H1 (cell line): ENCODE measurements around the gene ZNF362. TPM values are rescaled to one million over a fixed set of nuclear protein-coding genes. Genes with fewer than 3 reads are reported as not detected.
A peak's percentile ranks its signal among the peaks of the same experiment; 100 is the strongest.

Experiments
- CTCF ChIA-PET: fragments of 300-600 bp; sonication (Branson Sonifier 250); formaldehyde crosslinking; loops from one replicate; lab custom pipeline; 2021; ENCODE audit not compliant: partially characterized antibody; lab: Charles Lee
- POLR2A ChIA-PET: fragments of 300-600 bp; sonication (Branson Sonifier 250); formaldehyde crosslinking; loops from one replicate; lab custom pipeline; 2021; ENCODE audit warnings: inconsistent platforms; ENCODE audit not compliant: partially characterized antibody; lab: Charles Lee
- DNase-seq, 2 experiments: peaks; one replicate each; pipeline versions ENCODE4 v3.0.0 to v3.0.0-alpha.2; 2010 to 2022; ENCODE audit warnings: low spot score in 2 of 2, low read depth in 1 of 2, mixed read lengths in 1 of 2
- FAIRE-seq: peaks from 2 replicates; lab custom pipeline; 2011; peaks lifted over from hg19 to GRCh38; lab: Jason Lieb, UNC
- H2AFZ ChIP-seq: 2 replicates; pipeline ENCODE4 v1.8.1; 2012; ENCODE audit warnings: low read length, inconsistent platforms
- H2AK5ac ChIP-seq: 2 replicates; pipeline ENCODE4 v1.6.1; 2013; ENCODE audit warnings: low read depth, low read length
- H2BK120ac ChIP-seq: replicated peaks from 2 replicates; pipeline ENCODE3; 2013; ENCODE audit warnings: low read depth, low read length, inconsistent platforms
- H2BK12ac ChIP-seq: 2 replicates; pipeline ENCODE4 v1.6.1; 2013; ENCODE audit warnings: low read depth, low read length
- H2BK15ac ChIP-seq: 2 replicates; pipeline ENCODE4 v1.6.1; 2013; ENCODE audit warnings: low read length
- H2BK20ac ChIP-seq: 2 replicates; pipeline ENCODE4 v1.6.1; 2013; ENCODE audit warnings: low read length
- H2BK5ac ChIP-seq: 2 replicates; pipeline ENCODE4 v1.6.1; 2013; ENCODE audit warnings: low read depth, low read length
- H3K14ac ChIP-seq: 2 replicates; pipeline ENCODE4 v1.6.1; 2013; ENCODE audit warnings: inconsistent platforms; ENCODE audit not compliant: insufficient read length
- H3K18ac ChIP-seq: 2 replicates; pipeline ENCODE4 v1.6.1; 2013; ENCODE audit warnings: low read length; ENCODE audit errors: extremely low read depth
- H3K23ac ChIP-seq: 2 replicates; pipeline ENCODE4 v1.6.1; 2013; ENCODE audit warnings: inconsistent platforms; ENCODE audit not compliant: insufficient read length
- H3K23me2 ChIP-seq: 2 replicates; pipeline ENCODE4 v1.6.1; 2013; ENCODE audit warnings: low read depth, low read length
- H3K27ac ChIP-seq: 2 replicates; pipeline ENCODE4 v1.6.1; 2011; ENCODE audit warnings: low read depth, low read length, inconsistent platforms
- H3K27me3 ChIP-seq, 4 experiments: replicated peaks in 1 of 4; 1 replicate in 1 of 4; 2 replicates in 3 of 4; pipeline versions ENCODE4 v1.6.1 to v1.8.1; 2011 to 2013; ENCODE audit warnings: low read length in 3 of 4, mild to moderate bottlenecking in 3 of 4, inconsistent platforms in 2 of 4, mixed read lengths in 2 of 4, moderate library complexity in 1 of 4; ENCODE audit not compliant: control insufficient read depth in 3 of 4, insufficient read depth in 3 of 4; ENCODE audit errors: extremely low read depth in 1 of 4
- H3K36me3 ChIP-seq, 4 experiments: 2 replicates each; pipeline versions ENCODE4 v1.6.1 to v1.8.1; 2011 to 2013; ENCODE audit warnings: mild to moderate bottlenecking in 4 of 4, low read length in 3 of 4, moderate library complexity in 2 of 4, control low read depth in 1 of 4, inconsistent platforms in 1 of 4; ENCODE audit not compliant: insufficient read depth in 4 of 4, control insufficient read depth in 2 of 4
- H3K4ac ChIP-seq: replicated peaks from 2 replicates; pipeline ENCODE3; 2013; ENCODE audit warnings: low read length, low read depth, mixed read lengths, inconsistent platforms; ENCODE audit not compliant: insufficient read length
- H3K4me1 ChIP-seq, 4 experiments: replicated peaks in 1 of 4; 1 replicate in 1 of 4; 2 replicates in 3 of 4; pipeline versions ENCODE4 v1.6.1 to v1.8.1; 2011 to 2013; ENCODE audit warnings: low read length in 3 of 4, inconsistent platforms in 2 of 4, mixed read lengths in 1 of 4; ENCODE audit not compliant: insufficient read depth in 4 of 4, control insufficient read depth in 3 of 4
- H3K4me2 ChIP-seq, 2 experiments: 2 replicates each; pipeline versions ENCODE4 v1.6.1 to v1.8.1; 2011 to 2013; ENCODE audit warnings: low read depth in 2 of 2, low read length in 2 of 2, control low read depth in 1 of 2, inconsistent platforms in 1 of 2, mild to moderate bottlenecking in 1 of 2; ENCODE audit not compliant: insufficient read depth in 1 of 2
- H3K4me3 ChIP-seq, 4 experiments: fragments of 200-600, 300-600 bp in 1 of 4; sonication (generic), shearing (Covaris generic), sonication (Bioruptor Twin) in 1 of 4; 2 replicates each; pipeline versions ENCODE4 v1.5.1 to v1.8.1; 2011 to 2016; ENCODE audit warnings: low read length in 4 of 4, low read depth in 3 of 4, control low read depth in 2 of 4, inconsistent platforms in 2 of 4, mild to moderate bottlenecking in 2 of 4, mixed read lengths in 1 of 4, moderate library complexity in 1 of 4; ENCODE audit not compliant: insufficient read depth in 2 of 4; ENCODE audit errors: extremely low read depth in 1 of 4
- H3K56ac ChIP-seq: replicated peaks from 2 replicates; pipeline ENCODE3; 2013; ENCODE audit warnings: low read depth, mild to moderate bottlenecking, mixed read lengths, low read length, inconsistent platforms; ENCODE audit not compliant: insufficient read length
- H3K79me1 ChIP-seq: 2 replicates; pipeline ENCODE4 v1.6.1; 2013; ENCODE audit warnings: low read depth, low read length, control low read depth
- H3K79me2 ChIP-seq, 2 experiments: 2 replicates each; pipeline versions ENCODE4 v1.6.1 to v1.8.1; 2012 to 2013; ENCODE audit warnings: low read length in 2 of 2, mild to moderate bottlenecking in 2 of 2, inconsistent platforms in 1 of 2; ENCODE audit not compliant: insufficient read depth in 2 of 2, control insufficient read depth in 1 of 2
- H3K9ac ChIP-seq, 4 experiments: replicated peaks in 1 of 4; 1 replicate in 1 of 4; 2 replicates in 3 of 4; pipeline versions ENCODE4 v1.6.1 to v1.8.1; 2011 to 2013; ENCODE audit warnings: low read depth in 3 of 4, low read length in 3 of 4, control low read depth in 2 of 4, mild to moderate bottlenecking in 2 of 4, moderate library complexity in 2 of 4, inconsistent platforms in 1 of 4; ENCODE audit errors: extremely low read depth in 1 of 4
- H3K9me3 ChIP-seq, 2 experiments: 2 replicates each; pipeline versions ENCODE4 v1.6.1 to v1.8.1; 2012 to 2013; ENCODE audit warnings: mild to moderate bottlenecking in 2 of 2, moderate library complexity in 2 of 2, control low read depth in 1 of 2, inconsistent platforms in 1 of 2, low read depth in 1 of 2, low read length in 1 of 2, mixed read lengths in 1 of 2; ENCODE audit not compliant: insufficient read depth in 2 of 2
- H4K20me1 ChIP-seq, 2 experiments: replicated peaks in 1 of 2; 2 replicates each; pipeline versions ENCODE3 to v1.8.1; 2011 to 2013; ENCODE audit warnings: inconsistent platforms in 2 of 2, low read length in 2 of 2, mild to moderate bottlenecking in 1 of 2; ENCODE audit not compliant: insufficient read depth in 2 of 2, control insufficient read depth in 1 of 2
- H4K5ac ChIP-seq: 2 replicates; pipeline ENCODE4 v1.6.1; 2013; ENCODE audit warnings: low read length, low read depth, mixed read lengths, inconsistent platforms; ENCODE audit not compliant: insufficient read length
- H4K8ac ChIP-seq: 2 replicates; pipeline ENCODE4 v1.8.0; 2013; ENCODE audit warnings: mild to moderate bottlenecking, moderate library complexity, low read length, inconsistent platforms; ENCODE audit not compliant: insufficient read depth; ENCODE audit errors: extremely low read depth
- H4K91ac ChIP-seq: replicated peaks from 2 replicates; pipeline ENCODE3; 2013; ENCODE audit warnings: low read length, mixed read lengths, inconsistent platforms; ENCODE audit not compliant: insufficient read length
- ATF3 ChIP-seq: IDR thresholded peaks from 2 replicates; pipeline ENCODE4 v1.6.1; 2011; ENCODE audit warnings: low read depth, mild to moderate bottlenecking, low read length; ENCODE audit not compliant: insufficient read depth
- EGR1 ChIP-seq: IDR thresholded peaks from 2 replicates; pipeline ENCODE4 v1.6.1; 2011; ENCODE audit warnings: low read depth, low read length, borderline replicate concordance
- SP2 ChIP-seq: IDR thresholded peaks from 2 replicates; pipeline ENCODE4 v1.6.1; 2012; ENCODE audit warnings: mild to moderate bottlenecking, low read length, inconsistent platforms
- SRF ChIP-seq: IDR thresholded peaks from 2 replicates; pipeline ENCODE4 v1.6.1; 2011; ENCODE audit warnings: mild to moderate bottlenecking, low read depth, low read length, moderate library complexity
- WGBS, 2 experiments: shearing (Covaris generic) in 1 of 2; methylation state at CpG; one replicate each; pipeline versions ENCODE4 v1.1.6 to v1.1.7; 2013 to 2015; ENCODE audit warnings: low lambda C conversion rate in 2 of 2, mixed read lengths in 2 of 2, inconsistent platforms in 1 of 2, low coverage in 1 of 2, missing lambda C conversion rate in 1 of 2; ENCODE audit not compliant: insufficient replicate concordance in 2 of 2, insufficient coverage in 1 of 2, insufficient read length in 1 of 2; ENCODE audit errors: extremely low coverage in 1 of 2, missing lambda C conversion rate in 1 of 2; 5-methylcytosine and 5-hydroxymethylcytosine counted together
- polyA plus RNA-seq, 7 experiments: library from polyadenylated mRNA; depleted of rRNA in 3 of 7; stranded (reverse) in 5 of 7; unstranded in 2 of 7; fragments of >200 nt in 5 of 7; fragments of 200-250 nt in 2 of 7; gene quantifications; 1 replicate in 5 of 7; 2 replicates in 1 of 7; 4 replicates in 1 of 7; pipeline versions ENCODE4 v1.2.1 to v1.2.3, GENCODE V29; 2011 to 2013; ENCODE audit warnings: missing spikeins in 2 of 7, mixed read lengths in 2 of 7
- total RNA-seq: library from RNA; stranded (reverse); fragmentation: NEBNext Ultra II Directional; extraction: Animal tissue kit (Norgen Biotek cat#: 25700); gene quantifications from 2 replicates; pipeline ENCODE4 v1.2.1, GENCODE V29; 2021

The ZNF362 gene
- total and polyA plus RNA-seq, 2 of the 8 experiments (the other 6 are each of a cell fraction or from before 2014, with no cell fraction given) = 24.2 to 27.8 TPM

- Histone ChIP-seq H4K91ac (no peak overlapping the region), H3K4me2 (no peak overlapping the region)
- TF ChIP-seq EGR1 (no peak), SP2 (no peak), ATF3 (no peak), SRF (no peak)
- TF ChIP-seq, all 59 proteins: peak for 0
- Histone ChIP-seq H4K8ac (no peak overlapping the region), H3K23ac (no peak overlapping the region), H3K9me3 (no peaks in the 10 kb centered on the region), H3K4me1 (peaks cover 0 to 4% (median 2%) of the 10 kb centered on the region in 4 experiments; a peak in 4 of 7 replicates), H3K4me3 (no peak overlapping the region), H3K27me3 (peaks cover 0 to 4% (median 0%) of the 10 kb centered on the region in 4 experiments; a peak in 1 of 7 replicates), H3K79me2 (no peaks in the 10 kb centered on the region), H3K4ac (no peak overlapping the region), H2BK15ac (peak overlapping the region; percentile 36; the same call in 1 of the 2 replicates), H2AK5ac (no peak overlapping the region), H2BK5ac (no peak overlapping the region), H3K79me1 (no peaks in the 10 kb centered on the region), H3K18ac (no peak overlapping the region), H3K36me3 (no peaks in the 10 kb centered on the region), H2BK20ac (no peak overlapping the region), H4K5ac (no peak overlapping the region), H2BK120ac (no peak overlapping the region), H2AFZ (no peak overlapping the region), H4K20me1 (no peaks in the 10 kb centered on the region), H2BK12ac (no peak overlapping the region), H3K14ac (no peak overlapping the region), H3K23me2 (peaks cover 2% of the 10 kb centered on the region; the same call in 1 of the 2 replicates), H3K9ac (no peak overlapping the region), H3K56ac (no peak overlapping the region), H3K27ac (no peak overlapping the region)
- DNase-seq = no peak
- ChIA-PET POLR2A (interaction anchor here (0.8 kb wide), 1 partner anchor 11 kb away, joined by 3 read pairs; no protein-coding TSS in a partner anchor), CTCF (interaction anchor here (0.9 to 1.4 kb wide), 4 partner anchors 16 to 384 kb away, joined by 3 to 5 read pairs (median 3); no protein-coding TSS in a partner anchor)
- no peak for FAIRE-seq
- 88% methylated on average over 3 of the region's 3 CpGs; no CpG with 5 or more reads in 1 of the 2 experiments for WGBS, 2 experiments
These were observed 6.9 kb upstream of the ZNF362 start for GRCh38 chr1:33249422-33249821.
